Measurements from ENCODE around the gene PLD1.

The PLD1 gene

GRCh38 chr3:171797873-171798272 is 12.4 kb downstream of the PLD1 start:
- no peak for DNase-seq (ENCODE audit: low read depth in 3 of 3)

- no peak for DNase-seq (ENCODE audit: low read depth in 3 of 3)
These were observed 13.0 kb downstream of the PLD1 start for GRCh38 chr3:171797265-171797679.

- DNase-seq (ENCODE audit: low read depth in 3 of 3) = no peak
These were observed 13.5 kb downstream of the PLD1 start for GRCh38 chr3:171796625-171797264.

GRCh38 chr3:171792531-171792930 is 17.8 kb downstream of the PLD1 start:
- DNase-seq (ENCODE audit: low read depth in 3 of 3) = no peak

GRCh38 chr3:171791692-171792076 is 18.6 kb downstream of the PLD1 start:
- no peak for DNase-seq (ENCODE audit: low read depth in 3 of 3)

GRCh38 chr3:171790898-171791691 is 19.2 kb downstream of the PLD1 start:
- no peak for DNase-seq (ENCODE audit: low read depth in 3 of 3)

- DNase-seq (ENCODE audit: low read depth in 3 of 3) = no peak
These were observed 19.7 kb downstream of the PLD1 start for GRCh38 chr3:171790574-171790897.

GRCh38 chr3:171789759-171790505 is 20.4 kb downstream of the PLD1 start:
- DNase-seq (ENCODE audit: low read depth in 3 of 3) = no peak

GRCh38 chr3:171788546-171789351 is 21.5 kb downstream of the PLD1 start:
- DNase-seq (ENCODE audit: low read depth in 3 of 3) = no peak

- no peak for DNase-seq (ENCODE audit: low read depth in 3 of 3)
These were observed 23.3 kb downstream of the PLD1 start for GRCh38 chr3:171786997-171787396.

GRCh38 chr3:171784937-171785336 is 25.3 kb downstream of the PLD1 start:
- DNase-seq (ENCODE audit: low read depth in 3 of 3) = no peak

- no peak for DNase-seq (ENCODE audit: low read depth in 3 of 3)
These were observed 25.9 kb downstream of the PLD1 start for GRCh38 chr3:171784387-171784786.

- no peak for DNase-seq (ENCODE audit: low read depth in 3 of 3)
These were observed 26.7 kb downstream of the PLD1 start for GRCh38 chr3:171783626-171784025.

- DNase-seq (ENCODE audit: low read depth in 3 of 3) = no peak
These were observed 27.2 kb downstream of the PLD1 start for GRCh38 chr3:171783086-171783485.

- DNase-seq (ENCODE audit: low read depth in 3 of 3) = no peak
These were observed 27.7 kb downstream of the PLD1 start for GRCh38 chr3:171782617-171783016.

- no peak for DNase-seq (ENCODE audit: low read depth in 3 of 3)
These were observed 28.6 kb downstream of the PLD1 start for GRCh38 chr3:171781711-171782127.

- DNase-seq (ENCODE audit: low read depth in 3 of 3) = no peak
These were observed 31.8 kb downstream of the PLD1 start for GRCh38 chr3:171778493-171778892.

GRCh38 chr3:171777596-171777995 is 32.7 kb downstream of the PLD1 start:
- DNase-seq (ENCODE audit: low read depth in 3 of 3) = no peak

GRCh38 chr3:171776839-171777583 is 33.3 kb downstream of the PLD1 start:
- DNase-seq (ENCODE audit: low read depth in 3 of 3) = no peak

GRCh38 chr3:171776411-171776810 is 33.9 kb downstream of the PLD1 start:
- no peak for DNase-seq (ENCODE audit: low read depth in 3 of 3)

GRCh38 chr3:171775943-171776342 is 34.3 kb downstream of the PLD1 start:
- no peak for DNase-seq (ENCODE audit: low read depth in 3 of 3)

All from stimulated activated CD4-positive, alpha-beta T cell treated with anti-CD3 and anti-CD28 coated beads, TNF-alpha, amount 100 ng/mL, for 48 hours (primary cell).